GM10266 (cell line): ENCODE results near the gene ORC6.
A peak's percentile ranks its signal among the peaks of the same experiment; 100 is the strongest.

Source experiments
- DNase-seq: peaks from one replicate; pipeline ENCODE4 v3.0.0; 2012; ENCODE audit errors: extremely low spot score
- TF ChIP-seq, protein P1 (sequence below): IDR thresholded peaks from 2 replicates; pipeline ENCODE4 v1.5.1; 2012; ENCODE audit warnings: mild to moderate bottlenecking, low read depth; ENCODE audit not compliant: control insufficient read depth, insufficient read depth; ENCODE audit errors: missing control alignments

The ORC6 gene

GRCh38 chr16:46743232-46743719 lies 53.8 kb downstream of the ORC6 start:
- DNase-seq = peak; percentile 75
- TF ChIP-seq, protein P1, sequence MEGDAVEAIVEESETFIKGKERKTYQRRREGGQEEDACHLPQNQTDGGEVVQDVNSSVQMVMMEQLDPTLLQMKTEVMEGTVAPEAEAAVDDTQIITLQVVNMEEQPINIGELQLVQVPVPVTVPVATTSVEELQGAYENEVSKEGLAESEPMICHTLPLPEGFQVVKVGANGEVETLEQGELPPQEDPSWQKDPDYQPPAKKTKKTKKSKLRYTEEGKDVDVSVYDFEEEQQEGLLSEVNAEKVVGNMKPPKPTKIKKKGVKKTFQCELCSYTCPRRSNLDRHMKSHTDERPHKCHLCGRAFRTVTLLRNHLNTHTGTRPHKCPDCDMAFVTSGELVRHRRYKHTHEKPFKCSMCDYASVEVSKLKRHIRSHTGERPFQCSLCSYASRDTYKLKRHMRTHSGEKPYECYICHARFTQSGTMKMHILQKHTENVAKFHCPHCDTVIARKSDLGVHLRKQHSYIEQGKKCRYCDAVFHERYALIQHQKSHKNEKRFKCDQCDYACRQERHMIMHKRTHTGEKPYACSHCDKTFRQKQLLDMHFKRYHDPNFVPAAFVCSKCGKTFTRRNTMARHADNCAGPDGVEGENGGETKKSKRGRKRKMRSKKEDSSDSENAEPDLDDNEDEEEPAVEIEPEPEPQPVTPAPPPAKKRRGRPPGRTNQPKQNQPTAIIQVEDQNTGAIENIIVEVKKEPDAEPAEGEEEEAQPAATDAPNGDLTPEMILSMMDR = no peak

DNA sequence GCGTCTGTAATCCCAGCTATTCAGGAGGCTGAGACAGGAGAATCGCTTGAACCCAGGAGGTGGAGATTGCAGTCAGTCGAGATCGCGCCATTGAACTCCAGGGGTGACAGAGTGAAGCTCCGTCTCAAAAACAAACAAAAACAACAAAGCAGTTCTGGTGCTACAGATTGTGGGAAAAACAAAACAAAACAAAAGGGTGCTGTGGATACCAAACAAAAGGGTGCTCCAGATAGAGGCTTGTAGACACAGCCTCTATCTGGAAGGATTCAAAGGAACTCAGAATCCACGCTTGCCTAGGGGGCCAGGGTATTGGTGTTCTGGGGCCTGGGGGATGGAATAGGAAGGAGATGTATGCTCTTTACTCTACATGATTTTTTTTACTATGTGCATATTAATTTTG lies 56.2 kb downstream of the ORC6 start:
- no peak for DNase-seq
- TF ChIP-seq, protein P1 = no peak

GRCh38 chr16:46746821-46747776 lies 57.6 kb downstream of the ORC6 start:
- TF ChIP-seq, protein P1 = no peak
- DNase-seq = no peak
